ENCODE data around the gene CADM3. TPM values are rescaled to one million over a fixed set of nuclear protein-coding genes. Genes with fewer than 3 reads are reported as not detected.

The CADM3 gene
- total and polyA plus RNA-seq, 2 donors (not counting 1 experiment from before 2014, with no cell fraction given) = 0.32 to 0.33 TPM

- Mint-ChIP-seq H3K27me3 (peaks cover 30% of the 10 kb centered on the region), H3K9me3 (ENCODE audit: insufficient read depth) (no peaks in the 10 kb centered on the region), H3K4me3 (no peak overlapping the region), H3K4me1 (no peaks in the 10 kb centered on the region), H3K27ac (no peak overlapping the region)
- Histone ChIP-seq H3K79me2 (ENCODE audit: control insufficient read depth, insufficient read depth, low read length) (no peaks in the 10 kb centered on the region), H3K9ac (ENCODE audit: low read length) (no peak overlapping the region), H3K9me3 (ENCODE audit: control extremely low read depth in 1 of 3, control insufficient read depth in 2 of 3, insufficient read depth in 1 of 3, low read length in 2 of 3) (no peaks in the 10 kb centered on the region), H3K27ac (ENCODE audit: low read length in 2 of 2) (no peak overlapping the region), H2AFZ (ENCODE audit: insufficient read depth, low read depth, low read length, poor library complexity, severe bottlenecking) (no peak overlapping the region), H3K36me3 (replicated peaks in 1 of 2; ENCODE audit: control extremely low read depth in 1 of 2, control insufficient read depth in 1 of 2, extremely low read depth in 1 of 2, insufficient read depth in 2 of 2, low read length in 1 of 2) (no peaks in the 10 kb centered on the region), H3K4me3 (ENCODE audit: control extremely low read depth in 1 of 5, extremely low read depth in 1 of 5, insufficient read depth in 1 of 5, low read depth in 2 of 5, low read length in 4 of 5) (no peak overlapping the region), H3K27me3 (replicated peaks in 1 of 4; ENCODE audit: control extremely low read depth in 1 of 4, control insufficient read depth in 3 of 4, insufficient read depth in 4 of 4, low read length in 3 of 4) (peaks cover 0 to 9% (median 4%) of the 10 kb centered on the region in 4 experiments), H3K4me2 (replicated peaks; ENCODE audit: low read depth, low read length, poor library complexity, severe bottlenecking) (no peak overlapping the region), H3K4me1 (ENCODE audit: control insufficient read depth in 2 of 2, insufficient read depth in 2 of 2, low read length in 2 of 2) (no peaks in the 10 kb centered on the region), H4K20me1 (ENCODE audit: control insufficient read depth, insufficient read depth, low read length, poor library complexity, severe bottlenecking) (no peaks in the 10 kb centered on the region)
- TF ChIP-seq, protein P1, sequence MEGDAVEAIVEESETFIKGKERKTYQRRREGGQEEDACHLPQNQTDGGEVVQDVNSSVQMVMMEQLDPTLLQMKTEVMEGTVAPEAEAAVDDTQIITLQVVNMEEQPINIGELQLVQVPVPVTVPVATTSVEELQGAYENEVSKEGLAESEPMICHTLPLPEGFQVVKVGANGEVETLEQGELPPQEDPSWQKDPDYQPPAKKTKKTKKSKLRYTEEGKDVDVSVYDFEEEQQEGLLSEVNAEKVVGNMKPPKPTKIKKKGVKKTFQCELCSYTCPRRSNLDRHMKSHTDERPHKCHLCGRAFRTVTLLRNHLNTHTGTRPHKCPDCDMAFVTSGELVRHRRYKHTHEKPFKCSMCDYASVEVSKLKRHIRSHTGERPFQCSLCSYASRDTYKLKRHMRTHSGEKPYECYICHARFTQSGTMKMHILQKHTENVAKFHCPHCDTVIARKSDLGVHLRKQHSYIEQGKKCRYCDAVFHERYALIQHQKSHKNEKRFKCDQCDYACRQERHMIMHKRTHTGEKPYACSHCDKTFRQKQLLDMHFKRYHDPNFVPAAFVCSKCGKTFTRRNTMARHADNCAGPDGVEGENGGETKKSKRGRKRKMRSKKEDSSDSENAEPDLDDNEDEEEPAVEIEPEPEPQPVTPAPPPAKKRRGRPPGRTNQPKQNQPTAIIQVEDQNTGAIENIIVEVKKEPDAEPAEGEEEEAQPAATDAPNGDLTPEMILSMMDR (IDR thresholded peaks at IDR 0.05) = no peak
- no peak for TF ChIP-seq EZH2 (IDR thresholded peaks at IDR 0.05; ENCODE audit: borderline replicate concordance, insufficient read depth, low read depth, low read length, poor library complexity, severe bottlenecking)
- WGBS (ENCODE audit: insufficient coverage) = no CpG with 5 or more reads among the region's 1 CpG
- intact Hi-C loops (cut with micrococcal nuclease) = no loop called here
- ATAC-seq (ENCODE audit: low read depth) = no peak
- ChIA-PET POLR2A (no interaction called here), CTCF (interaction anchor here (0.5 to 9.5 kb wide), 3 partner anchors 17 to 95 kb away, joined by 3 to 60 read pairs (median 3); no protein-coding TSS in a partner anchor)
- no peak for DNase-seq
These were observed 58.5 kb downstream of the CADM3 start for GRCh38 chr1:159229896-159230295.

DNA sequence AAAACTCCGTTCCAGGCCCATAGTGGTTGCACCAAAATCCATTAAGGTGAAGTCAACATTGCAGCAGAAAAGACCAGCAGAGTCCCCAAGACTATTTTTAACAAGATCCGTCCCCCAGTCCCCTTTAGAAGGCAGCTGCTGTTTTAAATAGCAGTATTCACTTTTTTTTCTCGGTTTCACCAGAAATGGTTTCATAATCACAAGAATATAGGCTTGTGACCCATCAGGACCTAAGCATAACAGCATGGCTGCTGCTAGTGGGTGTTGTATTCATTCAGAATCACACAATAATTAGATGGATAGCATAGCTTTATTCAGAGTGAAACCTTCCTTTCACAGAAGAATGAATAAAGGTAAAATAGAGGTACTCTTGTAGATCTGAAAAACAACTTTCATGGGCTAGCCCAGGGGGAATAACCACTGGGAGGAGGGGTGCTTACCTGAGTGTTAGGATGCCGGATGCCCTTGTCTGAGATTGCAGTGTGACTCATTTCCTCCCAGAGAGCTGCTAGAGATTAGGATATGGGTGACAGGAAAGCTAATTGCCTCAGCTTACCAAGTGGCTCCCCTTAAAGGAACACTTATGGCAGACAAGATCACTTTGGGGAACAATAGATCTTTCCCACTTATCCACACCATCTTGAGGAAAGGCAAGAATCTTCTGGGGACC is 68.3 kb downstream of the CADM3 start:
- H3K9ac ChIP-seq (ENCODE audit: low read length) = no peak overlapping the region
- Mint-ChIP-seq H3K27me3 (peaks cover 21% of the 10 kb centered on the region), H3K9me3 (ENCODE audit: insufficient read depth) (no peaks in the 10 kb centered on the region), H3K4me1 (no peaks in the 10 kb centered on the region), H3K27ac (no peak overlapping the region), H3K4me3 (no peak overlapping the region)
- H2AFZ ChIP-seq (ENCODE audit: insufficient read depth, low read depth, low read length, poor library complexity, severe bottlenecking) = no peak overlapping the region
- WGBS (ENCODE audit: insufficient coverage) = 83% methylated on average over 2 of the region's 4 CpGs
- peaks cover 0 to 5% (median 2%) of the 10 kb centered on the region in 4 experiments for H3K27me3 ChIP-seq (replicated peaks in 1 of 4; ENCODE audit: control extremely low read depth in 1 of 4, control insufficient read depth in 3 of 4, insufficient read depth in 4 of 4, low read length in 3 of 4)
- CTCF ChIA-PET = interaction anchor here (3.5 kb wide), 1 partner anchor 26 kb away, joined by 15 read pairs; no protein-coding TSS in a partner anchor
- no peak for TF ChIP-seq EZH2 (IDR thresholded peaks at IDR 0.05; ENCODE audit: borderline replicate concordance, insufficient read depth, low read depth, low read length, poor library complexity, severe bottlenecking)
- TF ChIP-seq, protein P1 (IDR thresholded peaks at IDR 0.05) = no peak
- ATAC-seq (ENCODE audit: low read depth) = no peak
- H3K4me2 ChIP-seq (replicated peaks; ENCODE audit: low read depth, low read length, poor library complexity, severe bottlenecking) = no peak overlapping the region
- H3K9me3 ChIP-seq (ENCODE audit: control extremely low read depth in 1 of 3, control insufficient read depth in 2 of 3, insufficient read depth in 1 of 3, low read length in 2 of 3) = peaks cover 0 to 1% (median 0%) of the 10 kb centered on the region in 3 donors
- intact Hi-C loops (cut with micrococcal nuclease) = no loop called here
- H3K27ac ChIP-seq (ENCODE audit: low read length in 2 of 2) = no peak overlapping the region
- no peak overlapping the region for H3K4me3 ChIP-seq (ENCODE audit: control extremely low read depth in 1 of 5, extremely low read depth in 1 of 5, insufficient read depth in 1 of 5, low read depth in 2 of 5, low read length in 4 of 5)
- H4K20me1 ChIP-seq (ENCODE audit: control insufficient read depth, insufficient read depth, low read length, poor library complexity, severe bottlenecking) = no peaks in the 10 kb centered on the region
- H3K79me2 ChIP-seq (ENCODE audit: control insufficient read depth, insufficient read depth, low read length) = no peaks in the 10 kb centered on the region
- DNase-seq = no peak
- POLR2A ChIA-PET = no interaction called here
- no peaks in the 10 kb centered on the region for H3K4me1 ChIP-seq (ENCODE audit: control insufficient read depth in 2 of 2, insufficient read depth in 2 of 2, low read length in 2 of 2)
- H3K36me3 ChIP-seq (replicated peaks in 1 of 2; ENCODE audit: control extremely low read depth in 1 of 2, control insufficient read depth in 1 of 2, extremely low read depth in 1 of 2, insufficient read depth in 2 of 2, low read length in 1 of 2) = no peaks in the 10 kb centered on the region
